ENCODE measurements around the gene KIF26B.

KIF26B gene

DNA sequence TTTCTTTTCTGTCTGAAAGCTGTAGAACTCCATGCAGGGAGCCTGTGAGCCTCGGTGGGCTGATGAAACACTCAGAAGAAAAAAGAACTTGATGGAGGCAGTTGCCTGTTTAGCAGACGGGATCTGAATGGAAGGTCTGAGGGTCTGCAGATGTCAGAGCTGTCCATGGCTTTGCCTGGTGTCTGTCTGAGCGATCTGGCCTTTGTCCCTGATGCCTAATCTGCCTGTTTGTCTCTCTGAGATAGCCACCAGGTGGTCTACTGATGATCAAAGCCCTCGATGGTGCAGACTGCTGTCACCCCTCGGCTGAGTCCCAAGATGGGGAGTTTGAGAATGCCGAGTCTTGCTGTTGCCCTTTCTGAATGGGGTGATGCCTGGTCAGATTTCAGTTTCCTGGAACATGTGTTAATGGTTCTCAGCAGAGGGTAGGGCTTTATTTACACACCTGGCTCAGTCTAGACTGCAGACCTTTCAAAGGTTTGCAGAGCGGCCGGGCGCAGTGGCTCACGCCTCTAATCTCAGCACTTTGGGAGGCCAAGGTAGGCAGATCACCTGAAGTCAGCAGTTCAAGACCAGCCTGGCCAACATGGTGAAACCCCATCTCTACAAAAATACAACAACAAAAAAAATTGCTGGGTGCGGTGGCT, 90.4 kb downstream of the KIF26B start:
- peak; percentile 63 for DNase-seq

GRCh38 chr1:245246433-245246832, 91.6 kb downstream of the KIF26B start:
- no peak for DNase-seq

GRCh38 chr1:245247356-245247755, 92.6 kb downstream of the KIF26B start:
- no peak for DNase-seq

DNA sequence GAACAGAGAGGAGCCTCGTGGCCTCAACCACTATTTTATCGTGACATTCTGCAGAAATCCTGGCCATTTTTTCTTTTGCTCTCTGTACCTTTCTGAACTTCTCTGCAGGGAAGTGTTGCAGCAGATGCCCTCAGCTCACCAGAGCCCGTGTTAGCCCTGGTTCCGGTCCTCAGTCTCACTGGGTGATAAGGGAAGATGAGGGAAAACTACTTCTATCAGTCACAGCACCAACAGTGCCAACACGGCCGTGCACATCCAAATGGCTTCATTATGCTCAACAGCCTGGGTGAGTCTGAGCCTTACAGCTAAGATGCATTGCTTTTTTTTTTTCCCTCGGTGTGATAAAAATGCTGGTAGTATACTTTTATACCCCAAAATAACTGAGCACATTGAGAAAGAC, 93.0 kb downstream of the KIF26B start:
- DNase-seq, result no peak

DNA sequence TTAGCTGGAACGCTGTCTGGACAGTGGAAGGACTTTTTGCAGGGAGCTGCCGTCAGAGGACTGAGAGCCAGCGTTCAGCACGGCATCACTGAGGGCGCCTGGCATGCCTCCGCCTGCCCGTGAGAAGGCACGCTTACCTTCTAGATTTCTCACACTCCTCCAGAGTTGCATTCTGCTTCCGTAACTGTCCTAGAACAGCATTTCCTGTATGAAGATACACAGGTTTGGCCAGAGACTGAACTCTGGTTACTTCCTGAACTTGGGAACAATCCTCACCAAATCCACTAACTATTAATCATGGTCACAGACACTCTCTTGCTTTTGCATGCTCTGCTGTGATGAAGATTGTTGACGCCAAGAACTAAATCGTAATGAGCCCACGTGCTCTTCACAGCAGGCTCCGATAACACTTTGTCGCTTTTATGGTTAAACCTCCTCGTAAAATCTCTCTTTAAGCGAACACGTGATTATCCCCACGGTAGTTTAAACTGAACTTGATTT, 93.5 kb downstream of the KIF26B start:
- no peak for DNase-seq

DNA sequence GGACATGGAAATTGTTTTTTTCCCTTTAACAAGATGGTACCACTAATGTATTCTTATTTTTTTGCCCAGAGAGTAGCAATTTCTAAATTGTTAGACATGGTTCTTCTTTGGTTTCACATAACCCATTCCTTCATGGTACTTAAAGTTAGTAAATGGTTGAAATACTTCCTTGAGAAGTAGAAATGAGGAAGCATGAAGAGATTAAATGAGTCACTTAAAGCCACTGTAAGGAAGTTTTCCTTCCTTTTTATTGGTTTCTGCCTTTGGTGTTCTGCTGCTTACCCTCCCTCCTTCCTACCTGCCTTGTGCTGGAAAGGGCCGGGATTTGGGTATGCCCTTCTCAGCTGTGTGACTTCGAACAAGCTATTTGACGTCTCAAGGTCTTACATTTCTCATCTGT, 101.0 kb downstream of the KIF26B start:
- no peak for DNase-seq

GRCh38 chr1:245256528-245256927, 101.7 kb downstream of the KIF26B start:
- no peak for DNase-seq

DNA sequence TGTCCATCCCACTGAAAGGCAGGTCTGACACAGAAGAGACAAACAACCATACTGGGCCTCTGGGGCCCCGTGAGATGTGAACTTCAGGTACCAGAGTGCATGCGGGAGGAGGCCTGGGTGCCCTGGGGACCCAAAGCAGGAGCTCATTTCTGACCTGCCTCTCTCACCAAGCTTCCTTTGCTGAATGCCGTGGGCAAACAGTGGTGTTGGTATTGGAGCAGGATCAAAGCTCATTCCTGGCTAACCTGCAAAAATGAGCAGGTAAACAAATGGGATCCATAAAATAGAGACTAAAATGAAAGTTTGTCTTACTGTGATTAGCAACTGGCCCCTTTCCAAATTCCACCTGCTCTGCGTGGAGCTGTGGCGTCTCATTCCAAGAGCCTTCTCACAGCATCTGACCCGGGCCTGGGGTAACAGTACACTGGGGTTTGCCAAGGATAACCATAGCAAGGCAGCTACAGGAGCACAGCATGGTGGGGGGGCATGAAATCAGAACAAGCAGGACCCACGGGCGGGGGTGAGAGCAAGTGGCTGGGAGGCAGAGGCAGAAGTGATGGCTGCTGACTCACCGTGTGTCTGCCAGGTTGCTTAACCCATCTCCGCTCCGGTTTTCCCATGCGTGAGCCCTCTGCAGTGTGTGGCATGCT, 103.6 kb downstream of the KIF26B start:
- DNase-seq, result no peak

- DNase-seq, result no peak
Observed at GRCh38 chr1:245260110-245260882, 105.5 kb downstream of the KIF26B start.

DNA sequence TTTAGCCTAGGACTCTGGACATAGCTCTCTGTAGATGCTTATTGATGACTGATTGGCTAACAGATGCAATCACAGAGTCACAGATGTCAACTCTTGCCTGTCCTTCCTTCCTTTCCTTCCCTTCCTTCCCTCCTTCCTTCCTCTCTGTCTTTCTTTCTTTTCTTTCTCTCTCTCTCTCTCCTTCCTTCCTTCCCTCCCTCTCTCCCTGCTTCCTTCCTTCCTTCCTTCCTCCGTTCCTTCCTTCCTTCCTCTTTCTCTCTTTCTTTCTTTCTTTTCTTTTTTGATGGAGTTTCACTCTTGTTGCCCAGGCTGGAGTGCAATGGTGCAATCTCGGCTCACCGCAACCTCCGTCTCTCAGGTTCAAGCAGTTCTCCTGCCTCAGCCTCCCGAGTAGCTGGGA, 106.1 kb downstream of the KIF26B start:
- DNase-seq, result no peak

GRCh38 chr1:245261786-245262185, 107.0 kb downstream of the KIF26B start:
- no peak for DNase-seq

GRCh38 chr1:245263529-245264095, 108.8 kb downstream of the KIF26B start:
- DNase-seq, result no peak

DNA sequence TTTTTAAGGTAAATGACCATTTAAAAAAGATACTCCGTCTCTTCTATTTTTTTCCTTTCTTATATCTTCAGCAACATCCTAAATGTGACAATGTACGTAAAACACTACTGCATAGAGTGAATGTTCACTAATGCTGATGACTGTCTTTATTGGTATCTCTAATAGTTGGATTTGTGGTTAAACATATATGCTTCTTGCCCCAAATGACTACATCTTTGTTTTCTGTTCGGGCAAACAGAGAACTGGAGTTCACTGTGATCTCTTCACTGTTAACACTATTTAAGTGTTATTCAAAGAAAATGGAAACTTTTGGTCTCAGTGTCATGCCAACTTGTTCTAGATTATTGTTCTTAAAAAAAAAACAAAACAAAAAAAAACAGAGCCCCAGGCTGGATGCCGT, 109.4 kb downstream of the KIF26B start:
- no peak for DNase-seq

DNA sequence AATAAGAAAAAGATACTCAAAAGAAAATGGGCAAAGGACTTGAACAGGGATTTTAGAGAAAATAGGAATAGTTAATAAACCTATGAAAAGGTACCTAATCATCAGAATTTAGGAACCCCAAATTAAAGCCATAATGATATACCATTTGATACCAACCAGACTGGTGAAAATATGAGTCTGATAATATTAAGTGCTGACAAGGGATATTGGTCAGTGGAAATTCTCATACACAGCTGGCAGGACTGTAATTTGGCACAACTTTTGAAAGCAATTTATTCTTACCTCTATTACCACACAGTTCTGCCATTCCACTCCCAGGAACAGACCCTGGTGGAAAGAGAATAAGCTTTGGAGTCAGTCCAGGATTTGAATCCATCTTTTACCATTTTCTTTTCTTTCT, 111.3 kb downstream of the KIF26B start:
- no peak for DNase-seq

- no peak for DNase-seq
Observed at GRCh38 chr1:245270063-245270462, 115.3 kb downstream of the KIF26B start.

DNA sequence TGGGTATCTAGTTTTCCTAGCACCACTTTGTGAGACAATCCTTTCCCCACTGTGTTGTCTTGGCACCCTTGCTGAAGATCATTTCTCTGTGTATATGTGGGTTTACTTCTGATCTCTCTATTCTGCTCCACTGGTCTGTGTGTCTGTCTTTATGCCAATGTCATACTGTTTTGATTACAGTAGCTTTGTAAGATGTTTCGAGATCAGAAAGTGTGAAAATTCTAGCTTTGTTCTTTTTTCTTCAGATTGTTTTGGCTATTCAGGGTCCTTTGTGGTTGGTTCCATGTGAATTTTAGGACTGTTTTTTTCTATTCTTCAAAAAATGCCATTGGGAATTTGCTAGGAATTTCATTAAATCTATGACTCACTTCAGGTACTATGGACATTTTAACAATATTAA, 116.2 kb downstream of the KIF26B start:
- DNase-seq, result no peak

DNA sequence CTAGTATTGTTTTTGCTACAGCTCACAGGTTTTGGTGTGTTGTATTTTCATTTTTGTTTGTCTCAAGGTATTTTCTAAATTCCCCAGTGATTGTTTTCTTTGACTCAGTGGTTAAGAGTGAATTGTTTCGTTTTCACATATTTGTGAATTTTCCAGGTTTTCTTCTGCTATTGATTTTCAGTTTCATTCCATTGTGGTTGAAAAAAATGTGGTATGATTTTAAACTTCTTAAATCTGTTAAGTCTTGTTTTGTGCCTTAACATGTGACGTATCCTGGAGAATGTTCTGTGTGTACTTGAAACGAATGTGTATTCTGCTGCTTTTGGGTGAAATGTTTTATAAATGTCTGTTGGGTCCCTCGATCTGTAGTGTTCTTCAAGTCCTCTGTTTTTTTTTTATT, 117.9 kb downstream of the KIF26B start:
- DNase-seq, result no peak

GRCh38 chr1:245276445-245276844, 121.7 kb downstream of the KIF26B start:
- no peak for DNase-seq

DNA sequence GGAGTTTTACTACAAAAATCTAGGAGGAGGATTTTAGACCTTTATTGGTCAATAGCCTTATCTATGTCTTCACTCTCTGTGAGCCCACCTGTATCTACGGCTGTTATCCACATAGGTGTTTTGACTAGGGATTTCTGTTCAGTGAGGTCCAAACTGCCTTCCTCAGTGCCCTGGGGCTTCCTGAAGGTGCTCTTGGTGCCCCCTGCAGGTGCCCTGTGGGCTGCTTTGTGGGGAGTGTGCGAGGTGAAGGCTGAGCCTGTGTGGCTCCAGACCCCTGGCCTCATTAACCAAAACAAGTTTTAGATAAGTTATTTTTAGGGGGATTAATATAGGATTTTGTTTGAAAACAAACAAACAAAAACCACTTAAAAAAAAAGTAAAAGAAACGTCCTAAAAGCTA, 122.5 kb downstream of the KIF26B start:
- peak; percentile 27 for DNase-seq

- no peak for DNase-seq
Observed at GRCh38 chr1:245278846-245279245, 124.1 kb downstream of the KIF26B start.

GRCh38 chr1:245279346-245279745, 124.6 kb downstream of the KIF26B start:
- DNase-seq, result no peak

DNA sequence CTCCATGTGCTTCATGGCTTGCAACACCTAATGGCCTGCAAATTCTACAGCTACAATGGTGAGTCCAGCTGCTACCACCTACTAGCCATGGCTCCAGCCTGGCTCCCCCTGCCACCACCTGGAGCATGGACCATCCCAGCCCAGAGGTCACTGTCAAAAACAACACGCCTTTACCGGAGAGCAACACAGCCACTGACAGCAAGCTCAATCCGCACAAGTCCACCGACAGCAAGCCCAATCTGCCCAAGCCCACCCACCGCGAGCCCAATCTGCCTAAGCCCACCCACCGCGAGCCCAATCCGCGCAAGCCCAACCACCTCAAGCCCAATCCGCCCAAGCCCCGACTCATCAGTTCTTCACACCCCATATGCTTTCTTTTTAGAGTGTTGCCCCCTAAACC, 128.2 kb downstream of the KIF26B start:
- DNase-seq, result no peak

- DNase-seq, result no peak
Observed at GRCh38 chr1:245285168-245285567, 130.4 kb downstream of the KIF26B start.

DNA sequence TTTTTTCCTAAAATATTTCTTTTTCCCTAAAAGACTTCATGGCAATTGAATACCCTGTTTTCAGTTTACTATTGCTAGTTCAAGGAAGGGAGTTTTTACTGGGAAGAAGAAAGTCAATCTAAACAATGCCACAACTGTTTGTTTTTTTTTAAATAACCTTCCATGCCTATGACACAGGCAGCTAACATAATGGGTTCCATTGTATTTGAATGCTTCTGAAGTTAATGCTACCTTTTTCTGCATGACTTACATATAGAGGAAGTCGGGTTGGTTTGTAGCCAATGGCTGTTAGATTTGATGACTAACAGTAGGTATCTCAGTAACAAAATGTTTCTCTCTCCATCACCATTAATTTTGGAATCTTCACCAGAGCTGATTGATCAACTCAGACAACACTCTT, 134.0 kb downstream of the KIF26B start:
- DNase-seq, result no peak

Data from NCI-H345 (cell line).